ENCODE measurements around the gene FOXRED2. TPM values are rescaled to one million over a fixed set of nuclear protein-coding genes. Genes with fewer than 3 reads are reported as not detected.
A peak's percentile ranks its signal among the peaks of the same experiment; 100 is the strongest.

FOXRED2 gene
- total RNA-seq, 3 donors from 2014 or later (not counting 1 experiment from before 2014, with no cell fraction given) = 1.7 to 2.0 (median 1.9) TPM

- TF ChIP-seq CTCF (IDR thresholded peaks at IDR 0.05) = no peak
- H3K27me3 Mint-ChIP-seq (ENCODE audit: low read depth in 2 of 2) = no peaks in the 10 kb centered on the region
- Histone ChIP-seq H3K4me3 (ENCODE audit: low read length) (no peak overlapping the region), H3K9me3 (ENCODE audit: control insufficient read depth, insufficient read depth, low read length) (no peaks in the 10 kb centered on the region), H3K27ac (ENCODE audit: low read length) (no peak overlapping the region), H3K4me1 (ENCODE audit: control insufficient read depth, insufficient read depth, low read length) (peaks cover 24% of the 10 kb centered on the region), H3K36me3 (ENCODE audit: control insufficient read depth, insufficient read depth, low read length) (peaks cover 19% of the 10 kb centered on the region), H3K27me3 (ENCODE audit: control insufficient read depth, insufficient read depth, low read length) (no peaks in the 10 kb centered on the region)
- no peak for ATAC-seq
- H3K9me3 Mint-ChIP-seq = no peaks in the 10 kb centered on the region
- peak overlapping the region; percentile 28 to 61 for H3K27ac Mint-ChIP-seq
- no peaks in the 10 kb centered on the region for H3K36me3 Mint-ChIP-seq
- 62% methylated on average over 13 of the region's 14 CpGs for WGBS (ENCODE audit: insufficient coverage)
- no peak overlapping the region for H3K4me3 Mint-ChIP-seq
- H3K4me1 Mint-ChIP-seq = peaks cover 17 to 18% of the 10 kb centered on the region in 2 donors
- no peak for DNase-seq
- intact Hi-C loops (cut with micrococcal nuclease) = no loop called here
Measured at GRCh38 chr22:36467042-36467810, 39.6 kb downstream of the FOXRED2 start.

GRCh38 chr22:36466258-36466657, 40.6 kb downstream of the FOXRED2 start:
- DNase-seq = no peak
- H3K27me3 Mint-ChIP-seq (ENCODE audit: low read depth in 2 of 2) = no peaks in the 10 kb centered on the region
- no peak overlapping the region for H3K4me3 ChIP-seq (ENCODE audit: low read length)
- no peaks in the 10 kb centered on the region for H3K27me3 ChIP-seq (ENCODE audit: control insufficient read depth, insufficient read depth, low read length)
- 83% methylated on average over 7 of the region's 7 CpGs for WGBS (ENCODE audit: insufficient coverage)
- H3K36me3 Mint-ChIP-seq = no peaks in the 10 kb centered on the region
- no peaks in the 10 kb centered on the region for H3K9me3 ChIP-seq (ENCODE audit: control insufficient read depth, insufficient read depth, low read length)
- peaks cover 24% of the 10 kb centered on the region for H3K4me1 ChIP-seq (ENCODE audit: control insufficient read depth, insufficient read depth, low read length)
- H3K27ac Mint-ChIP-seq = peak overlapping the region; percentile 28 to 61
- no peak for ATAC-seq
- H3K4me1 Mint-ChIP-seq = peaks cover 14 to 17% of the 10 kb centered on the region in 2 donors
- no peak overlapping the region for H3K4me3 Mint-ChIP-seq
- no peak for TF ChIP-seq CTCF (IDR thresholded peaks at IDR 0.05)
- intact Hi-C loops (cut with micrococcal nuclease) = no loop called here
- H3K36me3 ChIP-seq (ENCODE audit: control insufficient read depth, insufficient read depth, low read length) = peaks cover 15% of the 10 kb centered on the region
- H3K27ac ChIP-seq (ENCODE audit: low read length) = no peak overlapping the region
- H3K9me3 Mint-ChIP-seq = no peaks in the 10 kb centered on the region

GRCh38 chr22:36465232-36466021, 41.4 kb downstream of the FOXRED2 start:
- peaks cover 13 to 16% of the 10 kb centered on the region in 2 donors for H3K4me1 Mint-ChIP-seq
- Histone ChIP-seq H3K4me1 (ENCODE audit: control insufficient read depth, insufficient read depth, low read length) (peaks cover 23% of the 10 kb centered on the region), H3K4me3 (ENCODE audit: low read length) (no peak overlapping the region), H3K36me3 (ENCODE audit: control insufficient read depth, insufficient read depth, low read length) (peaks cover 9% of the 10 kb centered on the region), H3K27me3 (ENCODE audit: control insufficient read depth, insufficient read depth, low read length) (no peaks in the 10 kb centered on the region), H3K27ac (ENCODE audit: low read length) (no peak overlapping the region), H3K9me3 (ENCODE audit: control insufficient read depth, insufficient read depth, low read length) (no peaks in the 10 kb centered on the region)
- no peaks in the 10 kb centered on the region for H3K9me3 Mint-ChIP-seq
- intact Hi-C loops (cut with micrococcal nuclease) = no loop called here
- H3K4me3 Mint-ChIP-seq = no peak overlapping the region
- no peaks in the 10 kb centered on the region for H3K27me3 Mint-ChIP-seq (ENCODE audit: low read depth in 2 of 2)
- WGBS (ENCODE audit: insufficient coverage) = 95% methylated on average over 25 of the region's 25 CpGs
- H3K36me3 Mint-ChIP-seq = no peaks in the 10 kb centered on the region
- ATAC-seq = no peak
- no peak overlapping the region for H3K27ac Mint-ChIP-seq
- no peak for TF ChIP-seq CTCF (IDR thresholded peaks at IDR 0.05)
- no peak for DNase-seq
